Measurements from ENCODE around the gene TTLL12. TPM values are rescaled to one million over a fixed set of nuclear protein-coding genes. Genes with fewer than 3 reads are reported as not detected.

Gene TTLL12
- total RNA-seq, 1 donor from 2014 or later, result 13.0 TPM

- H3K27ac ChIP-seq (ENCODE audit: low read depth, low read length), result no peak overlapping the region
- H3K36me3 ChIP-seq (ENCODE audit: control insufficient read depth in 3 of 3, insufficient read depth in 3 of 3, low read length in 3 of 3), result peaks cover 37 to 52% (median 40%) of the 10 kb centered on the region in 3 donors
- no peaks in the 10 kb centered on the region for H3K27me3 ChIP-seq (ENCODE audit: control insufficient read depth in 3 of 3, insufficient read depth in 3 of 3, low read length in 3 of 3)
- peaks cover 3 to 6% (median 6%) of the 10 kb centered on the region in 3 donors for H3K4me1 ChIP-seq (ENCODE audit: control insufficient read depth in 3 of 3, insufficient read depth in 3 of 3, low read length in 3 of 3)
- H3K9me3 ChIP-seq (ENCODE audit: control insufficient read depth in 3 of 3, low read length in 3 of 3), result no peaks in the 10 kb centered on the region
- H3K9ac ChIP-seq (ENCODE audit: low read depth in 1 of 3, low read length in 3 of 3), result no peak overlapping the region
- no peak overlapping the region for H3K4me3 ChIP-seq (ENCODE audit: low read length in 3 of 3)
Observed at GRCh38 chr22:43168471-43169309, 18.2 kb downstream of the TTLL12 start.

DNA sequence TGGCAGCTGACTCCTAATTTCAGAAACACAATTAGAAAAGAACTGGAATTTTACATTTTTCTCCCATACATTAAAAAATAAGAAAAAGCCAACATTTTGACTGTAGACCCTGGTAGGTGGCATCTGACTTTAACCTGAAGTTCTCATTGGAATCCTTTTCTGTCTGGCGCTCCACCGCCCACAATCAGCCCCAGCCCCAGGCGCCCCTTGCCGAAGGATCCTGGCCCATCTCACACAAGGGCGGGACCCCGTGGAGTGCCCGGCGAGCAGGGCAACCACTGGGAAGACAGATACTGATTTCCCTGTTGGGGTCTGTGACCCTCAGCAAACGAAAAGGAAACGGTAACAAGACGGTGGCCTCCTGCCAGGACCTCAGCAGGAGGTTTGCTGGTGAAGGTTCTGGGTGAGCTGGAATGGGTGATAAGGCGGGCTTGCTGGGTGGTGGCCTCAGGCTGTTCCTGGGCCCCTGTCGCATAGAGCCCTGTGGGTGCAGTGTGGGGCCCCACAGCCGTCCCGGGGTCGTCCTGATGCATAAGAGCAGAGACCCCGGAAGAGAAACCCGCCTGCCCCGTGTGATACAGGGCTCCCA lies 19.8 kb downstream of the TTLL12 start:
- Histone ChIP-seq H3K4me3 (ENCODE audit: low read length in 3 of 3) (no peak overlapping the region), H3K27me3 (ENCODE audit: control insufficient read depth in 3 of 3, insufficient read depth in 3 of 3, low read length in 3 of 3) (no peaks in the 10 kb centered on the region), H3K9me3 (ENCODE audit: control insufficient read depth in 3 of 3, low read length in 3 of 3) (no peaks in the 10 kb centered on the region), H3K36me3 (ENCODE audit: control insufficient read depth in 3 of 3, insufficient read depth in 3 of 3, low read length in 3 of 3) (peaks cover 29 to 38% (median 36%) of the 10 kb centered on the region in 3 donors), H3K4me1 (ENCODE audit: control insufficient read depth in 3 of 3, insufficient read depth in 3 of 3, low read length in 3 of 3) (peaks cover 8 to 11% (median 11%) of the 10 kb centered on the region in 3 donors), H3K27ac (ENCODE audit: low read depth, low read length) (no peak overlapping the region), H3K9ac (ENCODE audit: low read depth in 1 of 3, low read length in 3 of 3) (no peak overlapping the region)

GRCh38 chr22:43166132-43166930 lies 20.6 kb downstream of the TTLL12 start:
- no peaks in the 10 kb centered on the region for H3K27me3 ChIP-seq (ENCODE audit: control insufficient read depth in 3 of 3, insufficient read depth in 3 of 3, low read length in 3 of 3)
- no peaks in the 10 kb centered on the region for H3K9me3 ChIP-seq (ENCODE audit: control insufficient read depth in 3 of 3, low read length in 3 of 3)
- no peak overlapping the region for H3K9ac ChIP-seq (ENCODE audit: low read depth in 1 of 3, low read length in 3 of 3)
- no peak overlapping the region for H3K4me3 ChIP-seq (ENCODE audit: low read length in 3 of 3)
- peaks cover 21 to 30% (median 28%) of the 10 kb centered on the region in 3 donors for H3K36me3 ChIP-seq (ENCODE audit: control insufficient read depth in 3 of 3, insufficient read depth in 3 of 3, low read length in 3 of 3)
- no peak overlapping the region for H3K27ac ChIP-seq (ENCODE audit: low read depth, low read length)
- H3K4me1 ChIP-seq (ENCODE audit: control insufficient read depth in 3 of 3, insufficient read depth in 3 of 3, low read length in 3 of 3), result peaks cover 8 to 11% (median 11%) of the 10 kb centered on the region in 3 donors

- H3K9me3 ChIP-seq (ENCODE audit: control insufficient read depth in 3 of 3, low read length in 3 of 3), result no peaks in the 10 kb centered on the region
- no peak overlapping the region for H3K27ac ChIP-seq (ENCODE audit: low read depth, low read length)
- no peaks in the 10 kb centered on the region for H3K27me3 ChIP-seq (ENCODE audit: control insufficient read depth in 3 of 3, insufficient read depth in 3 of 3, low read length in 3 of 3)
- H3K36me3 ChIP-seq (ENCODE audit: control insufficient read depth in 3 of 3, insufficient read depth in 3 of 3, low read length in 3 of 3), result peaks cover 13 to 27% (median 17%) of the 10 kb centered on the region in 3 donors
- peaks cover 8 to 11% (median 11%) of the 10 kb centered on the region in 3 donors for H3K4me1 ChIP-seq (ENCODE audit: control insufficient read depth in 3 of 3, insufficient read depth in 3 of 3, low read length in 3 of 3)
- no peak overlapping the region for H3K4me3 ChIP-seq (ENCODE audit: low read length in 3 of 3)
- no peak overlapping the region for H3K9ac ChIP-seq (ENCODE audit: low read depth in 1 of 3, low read length in 3 of 3)
Observed at GRCh38 chr22:43164636-43165035, 22.3 kb downstream of the TTLL12 start.

DNA sequence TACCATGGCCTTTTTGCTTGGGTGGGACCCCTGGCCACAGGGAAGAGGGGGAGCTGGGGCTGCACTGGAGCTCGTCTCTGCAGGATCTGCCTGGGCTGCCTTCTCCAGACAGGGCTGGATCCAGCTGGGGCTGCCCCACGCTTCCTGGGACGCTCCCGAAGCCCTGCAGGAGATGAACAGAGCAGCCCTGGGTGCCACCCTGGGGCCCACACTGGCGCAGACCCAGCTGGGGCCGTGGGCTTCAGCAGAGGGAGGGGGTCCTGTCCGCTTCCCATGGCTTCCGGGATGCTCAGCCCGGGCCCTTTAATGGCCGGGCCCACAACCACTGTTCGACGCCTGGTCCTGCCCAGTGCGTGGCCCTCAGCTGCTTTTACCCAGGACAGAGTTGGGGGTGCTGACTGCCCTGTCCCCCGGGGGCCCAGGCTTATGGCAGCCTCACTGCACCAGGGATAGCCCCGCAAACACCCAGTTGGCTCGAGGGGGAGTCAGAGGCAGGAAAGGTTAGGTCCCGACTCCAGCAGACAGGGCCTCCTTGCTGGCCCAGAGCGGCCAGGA lies 23.6 kb downstream of the TTLL12 start:
- Histone ChIP-seq H3K4me1 (ENCODE audit: control insufficient read depth in 3 of 3, insufficient read depth in 3 of 3, low read length in 3 of 3) (peaks cover 8 to 11% (median 11%) of the 10 kb centered on the region in 3 donors), H3K9me3 (ENCODE audit: control insufficient read depth in 3 of 3, low read length in 3 of 3) (no peaks in the 10 kb centered on the region), H3K9ac (ENCODE audit: low read depth in 1 of 3, low read length in 3 of 3) (no peak overlapping the region), H3K27me3 (ENCODE audit: control insufficient read depth in 3 of 3, insufficient read depth in 3 of 3, low read length in 3 of 3) (no peaks in the 10 kb centered on the region), H3K27ac (ENCODE audit: low read depth, low read length) (no peak overlapping the region), H3K4me3 (ENCODE audit: low read length in 3 of 3) (no peak overlapping the region), H3K36me3 (ENCODE audit: control insufficient read depth in 3 of 3, insufficient read depth in 3 of 3, low read length in 3 of 3) (peaks cover 10 to 18% (median 15%) of the 10 kb centered on the region in 3 donors)

DNA sequence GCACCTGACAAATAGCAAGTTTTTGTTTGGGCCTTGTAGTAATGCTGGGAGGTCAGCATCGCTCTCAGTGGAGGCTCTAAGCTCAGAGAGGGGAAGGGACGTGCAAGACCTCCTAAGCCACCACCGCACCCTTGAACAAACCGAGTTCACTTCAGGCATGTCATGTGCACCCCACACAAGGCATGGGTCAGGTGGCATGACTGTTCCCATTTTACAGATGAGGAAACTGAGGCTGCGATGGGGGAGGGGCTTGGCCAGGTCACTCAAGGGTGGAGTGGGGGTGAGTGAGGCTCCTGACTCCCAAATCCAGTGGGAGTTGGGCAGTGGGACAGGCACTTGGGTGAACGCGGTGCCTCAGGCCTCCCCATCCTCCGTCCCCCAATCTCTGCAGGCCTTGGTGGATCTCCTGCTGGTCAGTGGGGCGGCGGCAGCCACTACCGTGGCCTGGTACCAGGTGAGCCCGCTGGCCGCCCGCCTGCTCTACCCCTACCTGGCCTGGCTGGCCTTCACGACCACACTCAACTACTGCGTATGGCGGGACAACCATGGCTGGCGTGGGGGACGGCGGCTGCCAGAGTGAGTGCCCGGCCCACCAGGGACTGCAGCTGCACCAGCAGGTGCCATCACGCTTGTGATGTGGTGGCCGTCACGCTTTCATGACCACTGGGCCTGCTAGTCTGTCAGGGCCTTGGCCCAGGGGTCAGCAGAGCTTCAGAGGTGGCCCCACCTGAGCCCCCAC lies 24.4 kb downstream of the TTLL12 start:
- Histone ChIP-seq H3K4me3 (ENCODE audit: low read length in 3 of 3) (no peak overlapping the region), H3K27me3 (ENCODE audit: control insufficient read depth in 3 of 3, insufficient read depth in 3 of 3, low read length in 3 of 3) (no peaks in the 10 kb centered on the region), H3K4me1 (ENCODE audit: control insufficient read depth in 3 of 3, insufficient read depth in 3 of 3, low read length in 3 of 3) (peaks cover 8 to 11% (median 11%) of the 10 kb centered on the region in 3 donors), H3K9me3 (ENCODE audit: control insufficient read depth in 3 of 3, low read length in 3 of 3) (no peaks in the 10 kb centered on the region), H3K27ac (ENCODE audit: low read depth, low read length) (no peak overlapping the region), H3K36me3 (ENCODE audit: control insufficient read depth in 3 of 3, insufficient read depth in 3 of 3, low read length in 3 of 3) (peaks cover 5 to 13% (median 10%) of the 10 kb centered on the region in 3 donors), H3K9ac (ENCODE audit: low read depth in 1 of 3, low read length in 3 of 3) (no peak overlapping the region)

DNA sequence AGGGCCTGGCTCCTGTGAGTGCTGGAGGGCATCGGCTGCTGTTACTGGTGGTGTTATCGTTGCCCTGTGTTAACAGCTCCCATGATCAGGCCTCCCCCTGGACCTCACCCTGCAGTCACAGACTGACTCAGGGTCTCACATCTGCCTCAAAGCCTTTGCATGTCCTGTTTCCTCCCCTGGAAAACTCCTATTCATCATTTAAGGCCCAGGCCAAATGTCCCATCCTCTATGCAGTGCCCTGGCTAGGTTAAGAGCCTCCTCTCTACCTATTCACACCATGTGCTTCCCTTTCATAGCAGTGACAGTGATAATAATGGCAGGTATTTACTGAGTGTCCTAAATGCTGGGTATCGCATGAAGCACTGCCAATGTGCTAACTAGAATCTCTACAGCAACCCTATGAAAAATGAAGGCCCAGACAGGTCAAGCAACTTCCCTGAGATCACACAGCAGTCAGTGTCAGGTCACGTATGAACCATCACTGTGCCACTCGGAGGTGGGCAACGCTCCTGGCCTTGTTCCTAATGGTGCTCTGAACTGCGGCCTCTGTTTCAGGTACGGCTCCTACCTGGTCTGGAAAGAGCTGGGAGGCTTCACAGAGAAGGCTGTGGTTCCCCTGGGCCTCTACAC lies 26.3 kb downstream of the TTLL12 start:
- H3K4me3 ChIP-seq (ENCODE audit: low read length in 3 of 3), result no peak overlapping the region
- H3K9ac ChIP-seq (ENCODE audit: low read depth in 1 of 3, low read length in 3 of 3), result no peak overlapping the region
- no peaks in the 10 kb centered on the region for H3K9me3 ChIP-seq (ENCODE audit: control insufficient read depth in 3 of 3, low read length in 3 of 3)
- no peak overlapping the region for H3K27ac ChIP-seq (ENCODE audit: low read depth, low read length)
- H3K27me3 ChIP-seq (ENCODE audit: control insufficient read depth in 3 of 3, insufficient read depth in 3 of 3, low read length in 3 of 3), result no peaks in the 10 kb centered on the region
- peaks cover 4 to 9% (median 5%) of the 10 kb centered on the region in 3 donors for H3K36me3 ChIP-seq (ENCODE audit: control insufficient read depth in 3 of 3, insufficient read depth in 3 of 3, low read length in 3 of 3)
- peaks cover 8 to 15% (median 12%) of the 10 kb centered on the region in 3 donors for H3K4me1 ChIP-seq (ENCODE audit: control insufficient read depth in 3 of 3, insufficient read depth in 3 of 3, low read length in 3 of 3)

DNA sequence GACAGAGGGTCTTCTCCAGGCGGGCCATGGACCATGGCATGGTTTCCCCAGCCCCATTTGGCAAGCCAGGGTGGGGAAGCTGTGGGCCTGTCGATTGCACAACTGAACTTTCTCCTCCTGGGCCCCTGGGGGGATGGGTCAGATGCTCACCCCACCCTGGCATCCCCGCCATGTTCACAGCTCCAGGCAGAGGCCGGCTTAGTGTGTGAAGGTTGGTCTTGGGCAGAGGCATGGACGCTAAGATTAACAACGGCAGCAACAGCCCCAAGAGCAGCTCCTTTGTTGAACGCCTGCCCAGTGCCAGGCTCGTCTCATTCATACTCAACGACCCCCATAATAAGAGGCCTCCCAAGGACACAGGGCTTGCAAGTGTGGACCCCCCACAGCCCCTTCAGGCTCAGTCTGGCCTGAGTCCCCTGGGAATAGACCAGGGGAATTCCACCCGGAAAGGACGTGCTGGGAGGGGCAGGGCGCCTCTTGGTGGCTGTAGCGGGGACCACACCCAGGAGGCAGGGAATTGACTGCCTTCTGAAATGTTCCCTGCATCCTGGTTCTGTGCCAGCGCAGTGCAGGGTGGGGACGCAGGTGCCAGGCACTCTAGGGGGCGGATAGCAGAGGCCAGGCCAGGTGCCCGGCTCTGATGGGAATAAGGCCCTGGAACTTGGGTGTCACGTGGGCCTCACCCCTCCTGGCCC lies 27.3 kb downstream of the TTLL12 start:
- peaks cover 4 to 9% (median 5%) of the 10 kb centered on the region in 3 donors for H3K36me3 ChIP-seq (ENCODE audit: control insufficient read depth in 3 of 3, insufficient read depth in 3 of 3, low read length in 3 of 3)
- peaks cover 8 to 21% (median 11%) of the 10 kb centered on the region in 3 donors for H3K4me1 ChIP-seq (ENCODE audit: control insufficient read depth in 3 of 3, insufficient read depth in 3 of 3, low read length in 3 of 3)

More for the DNA sequence above, 27.3 kb downstream of the TTLL12 start:
- Histone ChIP-seq H3K27me3 (ENCODE audit: control insufficient read depth in 3 of 3, insufficient read depth in 3 of 3, low read length in 3 of 3) (no peaks in the 10 kb centered on the region), H3K4me3 (ENCODE audit: low read length in 3 of 3) (no peak overlapping the region), H3K9me3 (ENCODE audit: control insufficient read depth in 3 of 3, low read length in 3 of 3) (no peaks in the 10 kb centered on the region), H3K27ac (ENCODE audit: low read depth, low read length) (no peak overlapping the region), H3K9ac (ENCODE audit: low read depth in 1 of 3, low read length in 3 of 3) (no peak overlapping the region)
